ENCODE results near the gene CFDP1.

Gene CFDP1

GRCh38 chr16:75310541-75310940 is 122.8 kb downstream of the CFDP1 start:
- H3K4me3 ChIP-seq (ENCODE audit: low read depth, low read length): no peak overlapping the region
- TF ChIP-seq ZNF19 (tag by site-specific recombination; IDR thresholded peaks at IDR 0.05; ENCODE audit: low read depth): no peak
- TF ChIP-seq ZNF785 (tag by site-specific recombination; IDR thresholded peaks at IDR 0.05): no peak
- no peak for TF ChIP-seq REST (tag by site-specific recombination; IDR thresholded peaks at IDR 0.05)
- no peak for TF ChIP-seq ZIC2 (tag by site-specific recombination; IDR thresholded peaks at IDR 0.05)
- TF ChIP-seq, protein P1, sequence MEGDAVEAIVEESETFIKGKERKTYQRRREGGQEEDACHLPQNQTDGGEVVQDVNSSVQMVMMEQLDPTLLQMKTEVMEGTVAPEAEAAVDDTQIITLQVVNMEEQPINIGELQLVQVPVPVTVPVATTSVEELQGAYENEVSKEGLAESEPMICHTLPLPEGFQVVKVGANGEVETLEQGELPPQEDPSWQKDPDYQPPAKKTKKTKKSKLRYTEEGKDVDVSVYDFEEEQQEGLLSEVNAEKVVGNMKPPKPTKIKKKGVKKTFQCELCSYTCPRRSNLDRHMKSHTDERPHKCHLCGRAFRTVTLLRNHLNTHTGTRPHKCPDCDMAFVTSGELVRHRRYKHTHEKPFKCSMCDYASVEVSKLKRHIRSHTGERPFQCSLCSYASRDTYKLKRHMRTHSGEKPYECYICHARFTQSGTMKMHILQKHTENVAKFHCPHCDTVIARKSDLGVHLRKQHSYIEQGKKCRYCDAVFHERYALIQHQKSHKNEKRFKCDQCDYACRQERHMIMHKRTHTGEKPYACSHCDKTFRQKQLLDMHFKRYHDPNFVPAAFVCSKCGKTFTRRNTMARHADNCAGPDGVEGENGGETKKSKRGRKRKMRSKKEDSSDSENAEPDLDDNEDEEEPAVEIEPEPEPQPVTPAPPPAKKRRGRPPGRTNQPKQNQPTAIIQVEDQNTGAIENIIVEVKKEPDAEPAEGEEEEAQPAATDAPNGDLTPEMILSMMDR (tag by site-specific recombination; IDR thresholded peaks at IDR 0.05): no peak
- no peak for TF ChIP-seq ZNF501 (tag by site-specific recombination; IDR thresholded peaks at IDR 0.05)
- no peak for TF ChIP-seq ZNF621 (tag by site-specific recombination; IDR thresholded peaks at IDR 0.05)
- TF ChIP-seq ZNF157 (tag by site-specific recombination; IDR thresholded peaks at IDR 0.05): no peak
- TF ChIP-seq ZNF292 (tag by site-specific recombination; IDR thresholded peaks at IDR 0.05; ENCODE audit: borderline replicate concordance, low read depth): no peak
- no peak for TF ChIP-seq ZNF184 (tag by site-specific recombination; IDR thresholded peaks at IDR 0.05)
- no peak for TF ChIP-seq ZFP69B (tag by site-specific recombination; IDR thresholded peaks at IDR 0.05)
- no peak for TF ChIP-seq ZNF473 (tag by site-specific recombination; IDR thresholded peaks at IDR 0.05)
- TF ChIP-seq ZNF16 (tag by site-specific recombination; IDR thresholded peaks at IDR 0.05; ENCODE audit: low read depth): no peak
- CTCF ChIA-PET: no interaction called here
- H3K9me3 ChIP-seq (ENCODE audit: control insufficient read depth, insufficient read depth, low read depth, low read length): no peaks in the 10 kb centered on the region
- peaks cover 0 to 4% of the 10 kb centered on the region in 2 experiments; a peak in 1 of 3 replicates for H3K36me3 ChIP-seq (ENCODE audit: control insufficient read depth in 2 of 2, insufficient read depth in 1 of 2, low read length in 2 of 2)
- no peak overlapping the region for H3K27ac ChIP-seq (ENCODE audit: extremely low read depth, low read depth, low read length)
- POLR2A ChIA-PET: no interaction called here
- H3K4me1 ChIP-seq (ENCODE audit: control insufficient read depth, insufficient read depth, low read length): peaks cover 13% of the 10 kb centered on the region

GRCh38 chr16:75309899-75310430 is 123.3 kb downstream of the CFDP1 start:
- ChIA-PET POLR2A (no interaction called here), CTCF (no interaction called here)
- Histone ChIP-seq H3K4me3 (ENCODE audit: low read depth, low read length) (no peak overlapping the region), H3K4me1 (ENCODE audit: control insufficient read depth, insufficient read depth, low read length) (peaks cover 15% of the 10 kb centered on the region), H3K9me3 (ENCODE audit: control insufficient read depth, insufficient read depth, low read depth, low read length) (no peaks in the 10 kb centered on the region), H3K36me3 (ENCODE audit: control insufficient read depth in 2 of 2, insufficient read depth in 1 of 2, low read length in 2 of 2) (peaks cover 0 to 4% of the 10 kb centered on the region in 2 experiments; a peak in 1 of 3 replicates), H3K27ac (ENCODE audit: extremely low read depth, low read depth, low read length) (no peak overlapping the region)
- peak; percentile 91 for TF ChIP-seq SCRT2 (tag by site-specific recombination; IDR thresholded peaks at IDR 0.05)
- TF ChIP-seq SCRT1 (tag by site-specific recombination; IDR thresholded peaks at IDR 0.05; ENCODE audit: borderline replicate concordance): peak; percentile 82; the same call in 1 of the 2 replicates
- no peak for TF ChIP-seq ZBTB21 (tag by site-specific recombination; IDR thresholded peaks at IDR 0.05)

- Histone ChIP-seq H3K27ac (ENCODE audit: extremely low read depth, low read depth, low read length) (no peak overlapping the region), H3K4me3 (ENCODE audit: low read depth, low read length) (no peak overlapping the region), H3K36me3 (ENCODE audit: control insufficient read depth in 2 of 2, insufficient read depth in 1 of 2, low read length in 2 of 2) (peaks cover 0 to 8% of the 10 kb centered on the region in 2 experiments; a peak in 1 of 3 replicates), H3K9me3 (ENCODE audit: control insufficient read depth, insufficient read depth, low read depth, low read length) (no peaks in the 10 kb centered on the region), H3K4me1 (ENCODE audit: control insufficient read depth, insufficient read depth, low read length) (peaks cover 22% of the 10 kb centered on the region)
- ChIA-PET CTCF (interaction anchor here (1.0 kb wide), 1 partner anchor 75 kb away, joined by 3 read pairs; no protein-coding TSS in a partner anchor), POLR2A (no interaction called here)
- no peak for TF ChIP-seq ZFP41 (tag by site-specific recombination; IDR thresholded peaks at IDR 0.05; ENCODE audit: borderline replicate concordance)
- TF ChIP-seq ZNF626 (tag by site-specific recombination; IDR thresholded peaks at IDR 0.05): no peak
- no peak for TF ChIP-seq ZNF555 (tag by site-specific recombination; conservative IDR thresholded peaks at IDR 0.05)
- TF ChIP-seq ZNF654 (tag by site-specific recombination; IDR thresholded peaks at IDR 0.05; ENCODE audit: low read depth): no peak
- TF ChIP-seq ZNF707 (tag by site-specific recombination; IDR thresholded peaks at IDR 0.05): no peak
- no peak for TF ChIP-seq YY2 (tag by site-specific recombination; IDR thresholded peaks at IDR 0.05)
- TF ChIP-seq GFI1B (tag by site-specific recombination; IDR thresholded peaks at IDR 0.05): no peak
- TF ChIP-seq ZNF501 (tag by site-specific recombination; IDR thresholded peaks at IDR 0.05): no peak
- no peak for TF ChIP-seq PATZ1 (tag by site-specific recombination; IDR thresholded peaks at IDR 0.05)
Observed at GRCh38 chr16:75309156-75309555, 124.1 kb downstream of the CFDP1 start.
